Thoracic aorta (tissue), 2 donors: ENCODE data around the gene RAB11FIP5. TPM values are rescaled to one million over a fixed set of nuclear protein-coding genes. Genes with fewer than 3 reads are reported as not detected.
"Not testable (repeated sequence)": the region's sequence is repeated elsewhere in the genome, so short reads cannot be mapped to it uniquely, and the experiment has no call there.

ENCODE experiments used
- ATAC-seq: fragments of 150-250 bp; one replicate; pipeline ENCODE4 v1.8.0; 2017; ENCODE audit warnings: low read depth; ENCODE audit not compliant: insufficient number of reproducible peaks, low FRiP score
- DNase-seq: peaks from one replicate; pipeline ENCODE4 v3.0.0-alpha.2; 2020; ENCODE audit warnings: low spot score
- H3K27ac ChIP-seq, 2 donors: fragments of 200-600 bp; sonication (generic); 1 replicate in 1 of 2; 2 replicates in 1 of 2; pipeline ENCODE4 v1.5.1; 2016; ENCODE audit warnings: mild to moderate bottlenecking in 2 of 2, moderate library complexity in 2 of 2
- H3K27me3 ChIP-seq: fragments of 200-600 bp; sonication (generic); replicated peaks from 2 replicates; pipeline ENCODE4 v1.6.0; 2016; ENCODE audit warnings: mild to moderate bottlenecking; ENCODE audit not compliant: insufficient read depth
- H3K36me3 ChIP-seq: fragments of 200-600 bp; sonication (generic); one replicate; pipeline ENCODE4 v1.5.1; 2016
- H3K4me1 ChIP-seq, 2 donors: fragments of 200-600 bp; sonication (generic); 1 replicate in 1 of 2; 2 replicates in 1 of 2; pipeline versions ENCODE4 v1.5.1 to v1.6.0; 2016; ENCODE audit warnings: low read depth in 2 of 2, mild to moderate bottlenecking in 1 of 2; ENCODE audit not compliant: control insufficient read depth in 1 of 2
- H3K4me3 ChIP-seq: fragments of 200-600 bp; sonication (generic); 2 replicates; pipeline ENCODE4 v1.5.1; 2016; ENCODE audit warnings: mild to moderate bottlenecking
- H3K9me3 ChIP-seq: fragments of 200-600 bp; sonication (generic); 2 replicates; pipeline ENCODE4 v1.5.1; 2016
- CTCF ChIP-seq: fragments of 200-600 bp; sonication (generic); IDR thresholded peaks from one replicate; pipeline ENCODE4 v1.5.1; 2019; ENCODE audit warnings: antibody characterized with exemption
- total RNA-seq, 2 donors: library from RNA; depleted of rRNA; stranded (reverse); fragments of >200 nt; gene quantifications; one replicate each; pipeline versions ENCODE4 v1.1.0 to v1.2.3, GENCODE V29; 2016

Gene RAB11FIP5
- total RNA-seq, 2 donors from 2014 or later, result 62.4 to 78.8 TPM

- no peaks in the 10 kb centered on the region for H3K9me3 ChIP-seq
- no peaks in the 10 kb centered on the region for H3K4me1 ChIP-seq
- H3K27ac ChIP-seq, result no peak overlapping the region
- no peak overlapping the region for H3K4me3 ChIP-seq
- H3K27me3 ChIP-seq, result no peaks in the 10 kb centered on the region
- ATAC-seq (no peak), DNase-seq (no peak)
- no peak for TF ChIP-seq CTCF
- H3K36me3 ChIP-seq, result no peaks in the 10 kb centered on the region
Observed at GRCh38 chr2:73128841-73129535, 16.2 kb upstream of the RAB11FIP5 start.

GRCh38 chr2:73122536-73122935 lies 9.8 kb upstream of the RAB11FIP5 start:
- no peak overlapping the region for H3K27ac ChIP-seq
- no peaks in the 10 kb centered on the region for H3K36me3 ChIP-seq
- DNase-seq (no peak), ATAC-seq (no peak)
- no peak for TF ChIP-seq CTCF
- no peaks in the 10 kb centered on the region for H3K4me1 ChIP-seq
- H3K9me3 ChIP-seq, result no peaks in the 10 kb centered on the region
- no peak overlapping the region for H3K4me3 ChIP-seq
- H3K27me3 ChIP-seq, result no peaks in the 10 kb centered on the region

GRCh38 chr2:73119611-73120239 lies 7.0 kb upstream of the RAB11FIP5 start:
- ATAC-seq, H3K9me3 ChIP-seq, DNase-seq, H3K4me1 ChIP-seq, H3K36me3 ChIP-seq, H3K4me3 ChIP-seq, H3K27ac ChIP-seq, H3K27me3 ChIP-seq: not testable (repeated sequence)

GRCh38 chr2:73117441-73117840 lies 4.7 kb upstream of the RAB11FIP5 start:
- Histone ChIP-seq H3K9me3 (no peaks in the 10 kb centered on the region), H3K4me1 (no peaks in the 10 kb centered on the region), H3K27me3 (no peaks in the 10 kb centered on the region), H3K4me3 (no peak overlapping the region), H3K36me3 (no peaks in the 10 kb centered on the region), H3K27ac (no peak overlapping the region)
- TF ChIP-seq CTCF, result no peak
- no peak for ATAC-seq
- DNase-seq, result no peak

DNA sequence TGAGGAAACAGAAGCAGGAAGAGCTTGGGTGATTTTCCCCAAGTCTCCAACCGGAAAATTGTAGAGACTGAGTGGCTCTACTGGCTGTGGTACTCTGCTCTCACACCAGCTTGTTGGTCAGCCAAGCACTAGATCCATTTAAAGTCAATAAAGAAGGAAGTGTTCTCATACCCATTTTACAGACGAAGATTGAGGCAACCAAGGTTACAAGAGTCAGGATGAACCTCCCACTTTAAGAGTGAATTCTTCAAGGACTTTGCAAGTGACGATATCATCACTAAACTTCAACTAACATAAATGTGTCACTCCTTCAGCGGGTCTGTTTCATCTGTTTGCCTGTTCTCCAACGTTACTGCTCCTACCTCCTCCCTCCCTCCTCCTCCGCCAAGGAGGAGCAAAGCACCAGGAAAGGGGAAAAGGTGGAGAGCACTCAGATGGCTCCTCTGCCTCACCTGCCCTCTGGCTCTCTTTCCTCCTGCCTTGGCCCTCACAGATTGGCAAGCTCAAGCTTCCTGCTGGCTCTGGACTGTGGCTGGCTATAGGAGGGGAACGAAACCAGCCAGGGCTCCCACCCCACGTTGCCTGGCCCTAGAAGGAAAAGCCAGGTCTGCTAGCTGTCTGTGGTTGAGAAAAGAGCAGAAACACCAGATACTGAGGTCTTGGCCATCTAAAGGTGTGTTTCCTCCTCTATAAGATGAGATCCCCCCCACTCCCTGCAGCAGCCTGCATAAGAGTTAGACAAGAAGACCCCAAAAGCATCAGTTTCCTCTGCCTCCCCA lies 3.6 kb upstream of the RAB11FIP5 start:
- H3K4me3 ChIP-seq, result no peak overlapping the region
- TF ChIP-seq CTCF, result no peak
- ATAC-seq, result no peak

More for the DNA sequence above, 3.6 kb upstream of the RAB11FIP5 start:
- H3K9me3 ChIP-seq, result no peaks in the 10 kb centered on the region
- no peaks in the 10 kb centered on the region for H3K36me3 ChIP-seq
- no peak overlapping the region for H3K27ac ChIP-seq
- peaks cover 0 to 2% of the 10 kb centered on the region in 2 donors for H3K4me1 ChIP-seq
- DNase-seq, result no peak
- no peaks in the 10 kb centered on the region for H3K27me3 ChIP-seq
